Natural killer cell (primary cell): ENCODE results near the gene RGS10. TPM values are rescaled to one million over a fixed set of nuclear protein-coding genes. Genes with fewer than 3 reads are reported as not detected.
A peak's percentile ranks its signal among the peaks of the same experiment; 100 is the strongest.

ENCODE experiments used
- ATAC-seq, 3 donors: fragments of 150-1000 bp in 2 of 3; fragments of 200-7000 bp in 1 of 3; cut with Tn5 transposase; 1 replicate in 1 of 3; 2 replicates in 2 of 3; pipeline ENCODE4 v1.10.0; 2021; ENCODE audit warnings: mild to moderate bottlenecking in 2 of 3, moderate library complexity in 2 of 3
- DNase-seq, 2 donors: peaks; one replicate each; pipeline versions ENCODE4 v3.0.0 to v3.0.0-alpha.2; 2013 to 2021; ENCODE audit warnings: mixed read lengths in 1 of 2
- H3K27ac ChIP-seq: one replicate; pipeline ENCODE4 v1.5.1; 2013; ENCODE audit warnings: mild to moderate bottlenecking, low read length
- H3K27me3 ChIP-seq: one replicate; pipeline ENCODE4 v1.6.1; 2013; ENCODE audit warnings: low read length; ENCODE audit not compliant: control insufficient read depth, insufficient read depth
- H3K36me3 ChIP-seq: one replicate; pipeline ENCODE4 v1.6.1; 2013; ENCODE audit warnings: low read length; ENCODE audit not compliant: control insufficient read depth, insufficient read depth
- H3K4me1 ChIP-seq: one replicate; pipeline ENCODE4 v1.6.1; 2013; ENCODE audit warnings: low read length; ENCODE audit not compliant: control insufficient read depth, insufficient read depth
- H3K4me3 ChIP-seq: one replicate; pipeline ENCODE4 v1.5.1; 2013; ENCODE audit warnings: low read length
- H3K9me3 ChIP-seq: one replicate; pipeline ENCODE4 v1.6.1; 2013; ENCODE audit warnings: low read length; ENCODE audit not compliant: control insufficient read depth, insufficient read depth
- H3K27ac Mint-ChIP-seq, 2 donors: one replicate each; pipeline ENCODE4 v1.8.0; 2022; ENCODE audit warnings: mild to moderate bottlenecking in 2 of 2, mixed read lengths in 2 of 2, moderate library complexity in 1 of 2
- H3K27me3 Mint-ChIP-seq, 2 donors: one replicate each; pipeline ENCODE4 v1.8.0; 2022; ENCODE audit warnings: low read depth in 2 of 2, mixed read lengths in 2 of 2
- H3K36me3 Mint-ChIP-seq: one replicate; pipeline ENCODE4 v1.8.0; 2022; ENCODE audit warnings: mixed read lengths
- H3K4me1 Mint-ChIP-seq, 2 donors: one replicate each; pipeline ENCODE4 v1.8.0; 2022; ENCODE audit warnings: mixed read lengths in 2 of 2
- H3K4me3 Mint-ChIP-seq: one replicate; pipeline ENCODE4 v1.8.0; 2022; ENCODE audit warnings: mild to moderate bottlenecking, moderate library complexity, mixed read lengths
- H3K9me3 Mint-ChIP-seq, 2 donors: one replicate each; pipeline ENCODE4 v1.8.0; 2022; ENCODE audit warnings: mixed read lengths in 2 of 2
- CTCF ChIP-seq: fragments of 200-600 bp; IDR thresholded peaks from one replicate; pipeline ENCODE4 v1.8.0; 2022; ENCODE audit warnings: antibody characterized with exemption
- WGBS: methylation state at CpG from one replicate; pipeline ENCODE4 v1.1.7; 2013; ENCODE audit warnings: missing lambda C conversion rate; ENCODE audit not compliant: insufficient coverage; 5-methylcytosine and 5-hydroxymethylcytosine counted together
- intact Hi-C: fragments of 100-400 bp; cut with micrococcal nuclease; formaldehyde crosslinking; loops from one replicate; pipeline ENCODE4 v1.14.2; 2022
- total RNA-seq, 4 donors: library from RNA; stranded (reverse); fragments of 120-200 nt in 1 of 4; gene quantifications; one replicate each; pipeline versions ENCODE4 v1.2.3 to v1.2.4, GENCODE V29; 2013 to 2022

The RGS10 gene
- total RNA-seq, 3 donors from 2014 or later (not counting 1 experiment from before 2014, with no cell fraction given) = 13.5 to 25.7 (median 21.4) TPM

GRCh38 chr10:119499677-119500002, 42.9 kb downstream of the RGS10 start:
- H3K36me3 ChIP-seq = no peaks in the 10 kb centered on the region
- no peaks in the 10 kb centered on the region for H3K9me3 ChIP-seq
- no peaks in the 10 kb centered on the region for H3K27me3 ChIP-seq
- H3K4me3 ChIP-seq = no peak overlapping the region
- TF ChIP-seq CTCF = no peak
- no peak overlapping the region for H3K27ac ChIP-seq
- WGBS = 95% methylated on average over 3 of the region's 5 CpGs
- Mint-ChIP-seq H3K27ac (peak overlapping the region in 1 of 2 donors; percentile 18), H3K4me3 (no peak overlapping the region), H3K9me3 (no peaks in the 10 kb centered on the region), H3K36me3 (no peaks in the 10 kb centered on the region), H3K4me1 (peaks cover 25 to 46% of the 10 kb centered on the region in 2 donors), H3K27me3 (no peaks in the 10 kb centered on the region)
- peaks cover 38% of the 10 kb centered on the region for H3K4me1 ChIP-seq
- intact Hi-C loops = no loop called here
- no peak for DNase-seq
- ATAC-seq = no peak

GRCh38 chr10:119498889-119499676, 43.4 kb downstream of the RGS10 start:
- peak in 1 of 2 donors; percentile 59 for DNase-seq

GRCh38 chr10:119497243-119497642, 45.3 kb downstream of the RGS10 start:
- H3K27ac ChIP-seq = no peak overlapping the region
- no peak for TF ChIP-seq CTCF
- no peak for ATAC-seq
- Mint-ChIP-seq H3K27ac (no peak overlapping the region), H3K9me3 (no peaks in the 10 kb centered on the region), H3K4me1 (peaks cover 26 to 40% of the 10 kb centered on the region in 2 donors), H3K36me3 (no peaks in the 10 kb centered on the region), H3K4me3 (no peak overlapping the region), H3K27me3 (no peaks in the 10 kb centered on the region)
- intact Hi-C loops = no loop called here
- H3K4me1 ChIP-seq = peaks cover 36% of the 10 kb centered on the region
- H3K9me3 ChIP-seq = no peaks in the 10 kb centered on the region
- 98% methylated on average over 9 of the region's 9 CpGs for WGBS
- H3K4me3 ChIP-seq = no peak overlapping the region
- no peak for DNase-seq
- H3K36me3 ChIP-seq = no peaks in the 10 kb centered on the region
- no peaks in the 10 kb centered on the region for H3K27me3 ChIP-seq

More at GRCh38 chr10:119498889-119499676, 43.4 kb downstream of the RGS10 start:
- no peak for TF ChIP-seq CTCF
- no peak overlapping the region for H3K4me3 Mint-ChIP-seq
- H3K36me3 Mint-ChIP-seq = no peaks in the 10 kb centered on the region
- H3K4me3 ChIP-seq = no peak overlapping the region
- peak overlapping the region in 1 of 2 donors; percentile 18 for H3K27ac Mint-ChIP-seq
- ATAC-seq = no peak
- no peaks in the 10 kb centered on the region for H3K9me3 ChIP-seq
- H3K36me3 ChIP-seq = no peaks in the 10 kb centered on the region
- no peaks in the 10 kb centered on the region for H3K9me3 Mint-ChIP-seq
- H3K27me3 ChIP-seq = no peaks in the 10 kb centered on the region
- peaks cover 30 to 47% of the 10 kb centered on the region in 2 donors for H3K4me1 Mint-ChIP-seq
- WGBS = 82% methylated on average over 11 of the region's 11 CpGs
- intact Hi-C loops = no loop called here
- no peaks in the 10 kb centered on the region for H3K27me3 Mint-ChIP-seq
- peaks cover 42% of the 10 kb centered on the region for H3K4me1 ChIP-seq
- H3K27ac ChIP-seq = no peak overlapping the region

GRCh38 chr10:119496273-119496672, 46.2 kb downstream of the RGS10 start:
- ATAC-seq (no peak), DNase-seq (peak in 1 of 2 donors; percentile 47)
- Histone ChIP-seq H3K27ac (no peak overlapping the region), H3K4me1 (peaks cover 26% of the 10 kb centered on the region), H3K4me3 (no peak overlapping the region), H3K9me3 (no peaks in the 10 kb centered on the region), H3K27me3 (no peaks in the 10 kb centered on the region), H3K36me3 (no peaks in the 10 kb centered on the region)
- TF ChIP-seq CTCF = no peak
- Mint-ChIP-seq H3K4me1 (peaks cover 19 to 33% of the 10 kb centered on the region in 2 donors), H3K4me3 (no peak overlapping the region), H3K27me3 (no peaks in the 10 kb centered on the region), H3K27ac (no peak overlapping the region), H3K9me3 (no peaks in the 10 kb centered on the region), H3K36me3 (no peaks in the 10 kb centered on the region)
- WGBS = 71% methylated on average over 7 of the region's 7 CpGs
- intact Hi-C loops = no loop called here
